Epithelial cell of proximal tubule (primary cell): ENCODE data around the gene C5orf52. TPM values are rescaled to one million over a fixed set of nuclear protein-coding genes. Genes with fewer than 3 reads are reported as not detected.
"Not testable (repeated sequence)": the region's sequence is repeated elsewhere in the genome, so short reads cannot be mapped to it uniquely, and the experiment has no call there.

ENCODE experiments used
- DNase-seq: peaks from one replicate; pipeline ENCODE4 v3.0.0-alpha.2; 2011; ENCODE audit warnings: low read depth
- H3K4me3 ChIP-seq: 2 replicates; pipeline ENCODE4 v1.5.1; 2011; ENCODE audit warnings: low read depth, mild to moderate bottlenecking, low read length
- total RNA-seq: library from RNA; depleted of rRNA; stranded (reverse); fragments of >200 nt; gene quantifications from 2 replicates; pipeline ENCODE4 v1.2.3, GENCODE V29; 2015
- TF ChIP-seq, protein P1 (sequence below): conservative IDR thresholded peaks from 2 replicates; pipeline ENCODE4 v1.5.1; 2012; ENCODE audit warnings: low read depth, mild to moderate bottlenecking, low read length

The C5orf52 gene
- total RNA-seq, 1 donor from 2014 or later, result not detected

DNA sequence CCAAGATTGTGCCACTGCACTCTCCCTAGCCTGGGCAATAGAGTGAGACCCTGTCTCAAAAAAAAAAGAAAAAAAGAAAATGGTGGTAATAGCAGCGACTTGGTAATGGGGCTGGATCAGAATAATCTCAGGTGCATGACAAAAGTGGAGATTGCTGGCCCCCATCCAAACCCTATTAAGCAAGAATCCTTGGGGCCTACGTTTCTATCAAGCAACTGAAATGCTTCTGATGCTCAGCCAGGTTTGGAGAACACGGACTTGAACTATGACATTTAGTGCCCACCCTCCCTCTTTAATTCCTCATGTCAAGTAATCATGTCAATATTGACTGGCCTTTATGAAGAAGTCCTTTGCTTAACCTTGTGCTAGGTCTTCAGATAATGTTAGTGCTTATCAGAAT lies 6.6 kb downstream of the C5orf52 start:
- no peak overlapping the region for H3K4me3 ChIP-seq
- no peak for DNase-seq
- TF ChIP-seq, protein P1, sequence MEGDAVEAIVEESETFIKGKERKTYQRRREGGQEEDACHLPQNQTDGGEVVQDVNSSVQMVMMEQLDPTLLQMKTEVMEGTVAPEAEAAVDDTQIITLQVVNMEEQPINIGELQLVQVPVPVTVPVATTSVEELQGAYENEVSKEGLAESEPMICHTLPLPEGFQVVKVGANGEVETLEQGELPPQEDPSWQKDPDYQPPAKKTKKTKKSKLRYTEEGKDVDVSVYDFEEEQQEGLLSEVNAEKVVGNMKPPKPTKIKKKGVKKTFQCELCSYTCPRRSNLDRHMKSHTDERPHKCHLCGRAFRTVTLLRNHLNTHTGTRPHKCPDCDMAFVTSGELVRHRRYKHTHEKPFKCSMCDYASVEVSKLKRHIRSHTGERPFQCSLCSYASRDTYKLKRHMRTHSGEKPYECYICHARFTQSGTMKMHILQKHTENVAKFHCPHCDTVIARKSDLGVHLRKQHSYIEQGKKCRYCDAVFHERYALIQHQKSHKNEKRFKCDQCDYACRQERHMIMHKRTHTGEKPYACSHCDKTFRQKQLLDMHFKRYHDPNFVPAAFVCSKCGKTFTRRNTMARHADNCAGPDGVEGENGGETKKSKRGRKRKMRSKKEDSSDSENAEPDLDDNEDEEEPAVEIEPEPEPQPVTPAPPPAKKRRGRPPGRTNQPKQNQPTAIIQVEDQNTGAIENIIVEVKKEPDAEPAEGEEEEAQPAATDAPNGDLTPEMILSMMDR, result no peak

DNA sequence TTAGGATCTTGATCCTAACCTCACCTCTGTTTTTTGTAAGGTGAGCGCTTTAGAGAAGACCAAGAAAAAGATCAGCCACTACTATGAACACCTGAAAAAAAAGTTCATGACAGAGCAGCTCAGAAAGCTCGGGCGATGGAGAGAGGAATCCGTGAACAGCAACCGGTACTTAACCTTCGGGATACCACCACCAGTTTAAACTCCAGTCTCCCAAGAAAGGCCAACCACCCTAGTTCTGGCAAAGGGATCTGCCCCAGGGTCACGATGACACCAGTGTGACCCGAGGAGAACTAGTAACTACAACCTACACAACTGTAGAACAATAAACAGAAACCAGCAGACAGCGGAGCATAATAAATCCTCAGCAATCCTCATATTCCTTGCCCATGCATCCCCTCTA lies 8.5 kb downstream of the C5orf52 start:
- no peak overlapping the region for H3K4me3 ChIP-seq
- no peak for DNase-seq
- TF ChIP-seq, protein P1, result no peak

DNA sequence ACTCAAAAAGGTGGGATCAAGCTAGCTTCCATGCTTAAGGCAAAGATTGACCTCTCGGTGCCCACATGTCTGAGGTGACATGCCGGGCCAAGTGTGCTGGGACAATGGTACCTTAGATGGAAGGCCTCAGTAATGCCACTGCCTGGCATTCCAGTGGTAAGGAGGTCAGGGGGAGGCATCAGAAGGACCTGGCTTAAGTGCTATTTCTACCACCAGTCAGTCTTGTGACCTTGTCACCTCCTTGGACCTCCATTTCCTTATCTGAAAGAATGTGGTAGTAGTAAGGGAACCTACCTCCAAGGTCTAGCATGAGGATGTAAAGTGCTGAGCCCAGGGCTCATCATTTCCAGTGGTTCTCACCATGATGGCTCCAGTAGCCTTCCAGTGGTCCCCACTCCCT lies 8.9 kb downstream of the C5orf52 start:
- TF ChIP-seq, protein P1, result no peak
- H3K4me3 ChIP-seq, result no peak overlapping the region
- no peak for DNase-seq

DNA sequence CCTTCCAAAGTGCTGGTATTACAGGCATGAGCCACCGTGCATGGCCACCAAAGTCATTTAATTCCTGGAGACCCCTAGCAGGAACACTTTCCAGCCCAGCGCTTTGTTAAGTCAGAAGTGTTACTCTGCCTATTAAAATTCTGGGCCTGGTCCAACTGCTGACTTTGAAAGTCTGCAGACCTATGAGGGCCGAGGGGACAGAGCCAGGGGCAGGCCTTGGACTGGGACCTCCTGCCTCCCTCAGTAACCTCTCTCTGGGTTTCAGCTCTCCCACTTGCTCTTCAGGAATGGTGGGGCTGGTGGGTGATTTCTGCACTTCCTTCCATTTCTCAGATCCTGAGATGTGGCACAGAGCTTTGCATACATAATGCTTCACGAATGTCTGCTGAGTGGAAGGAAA lies 9.7 kb downstream of the C5orf52 start:
- H3K4me3 ChIP-seq, result no peak overlapping the region
- TF ChIP-seq, protein P1, result no peak
- DNase-seq, result no peak

DNA sequence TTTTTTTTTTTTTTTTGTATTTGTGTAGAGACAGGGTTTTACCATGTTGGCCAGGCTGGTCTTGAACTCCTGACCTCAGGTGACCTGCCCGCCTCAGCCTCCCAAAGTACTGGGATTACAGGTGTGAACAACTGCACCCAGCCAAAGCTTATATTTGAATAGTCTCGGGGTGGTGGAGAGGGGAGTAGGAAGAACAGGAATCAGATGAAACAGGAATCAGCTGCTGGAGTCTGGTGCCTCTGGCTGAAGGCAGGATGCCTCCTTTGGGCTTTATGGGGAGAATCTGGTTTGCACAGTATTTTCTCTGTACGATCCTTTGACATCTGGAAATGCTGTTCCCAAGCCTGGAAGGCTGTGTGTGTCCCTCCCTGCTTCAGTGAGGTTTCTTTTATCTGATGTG lies 10.9 kb downstream of the C5orf52 start:
- TF ChIP-seq, protein P1, result no peak
- H3K4me3 ChIP-seq, result no peak overlapping the region
- DNase-seq, result no peak

DNA sequence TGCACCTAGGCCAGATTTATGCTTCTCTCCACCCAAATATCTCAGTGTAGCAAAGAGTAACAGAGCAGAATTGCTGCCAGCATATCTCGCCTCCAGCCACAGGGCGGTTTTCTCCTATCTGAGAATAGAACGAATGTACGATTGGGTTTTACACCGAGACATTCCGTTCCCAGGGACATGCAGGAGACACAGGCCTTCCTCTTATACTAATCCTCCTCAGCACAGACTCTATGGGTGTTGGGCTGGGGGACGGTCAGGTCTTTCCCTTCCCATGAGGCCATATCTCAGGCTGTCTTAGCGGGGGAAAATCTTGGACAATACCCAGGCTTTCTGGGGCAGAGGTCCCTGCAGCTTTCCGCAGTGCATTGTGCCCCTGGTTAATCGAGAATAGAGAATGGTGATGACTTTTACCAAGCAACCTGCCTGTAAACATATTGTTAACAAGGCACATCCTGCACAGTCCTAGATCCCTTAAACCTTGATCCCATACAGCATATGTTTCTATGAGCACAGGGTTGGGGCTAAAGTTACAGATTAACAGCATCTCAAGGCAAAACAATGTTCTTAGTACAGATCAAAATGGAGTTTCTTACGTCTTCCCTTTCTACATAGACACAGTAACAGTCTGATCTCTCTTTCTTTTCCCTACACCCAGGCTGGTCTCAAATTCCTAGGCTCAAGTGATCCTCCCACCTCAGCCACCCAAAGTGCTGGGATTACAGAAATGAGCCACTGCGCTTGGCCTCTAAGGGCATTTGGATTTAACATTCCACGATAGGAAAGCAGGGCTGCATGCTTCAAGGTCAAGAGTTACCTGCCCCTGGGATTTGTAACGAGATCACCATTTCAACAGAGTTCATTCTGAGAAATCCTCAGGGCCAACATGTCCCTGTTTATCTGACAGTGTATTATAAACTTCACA lies 15.2 kb downstream of the C5orf52 start:
- not testable (repeated sequence) for H3K4me3 ChIP-seq

DNA sequence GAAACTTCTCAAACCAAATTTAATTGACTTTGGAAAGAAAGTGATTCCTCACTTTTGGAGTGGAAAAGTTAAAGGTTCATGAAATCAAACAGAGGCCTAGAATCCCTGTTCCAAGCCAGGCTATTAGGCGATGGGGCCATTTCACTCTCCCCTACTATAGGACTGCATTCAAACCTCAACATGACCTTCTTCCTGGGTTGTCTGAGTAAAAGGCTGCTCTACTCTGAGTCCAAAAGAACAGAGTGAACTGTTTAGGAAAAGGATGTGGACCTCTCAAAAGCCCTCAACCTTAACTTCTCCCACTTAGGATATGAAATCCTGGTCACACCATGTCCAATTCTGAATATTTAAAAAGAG lies 15.8 kb downstream of the C5orf52 start:
- no peak for DNase-seq
- no peak overlapping the region for H3K4me3 ChIP-seq
- TF ChIP-seq, protein P1, result no peak

More for the DNA sequence above, 15.2 kb downstream of the C5orf52 start:
- not testable (repeated sequence) for DNase-seq
